ENCODE results near the gene ECEL1. TPM values are rescaled to one million over a fixed set of nuclear protein-coding genes. Genes with fewer than 3 reads are reported as not detected.
"Not testable (repeated sequence)": the region's sequence is repeated elsewhere in the genome, so short reads cannot be mapped to it uniquely, and the experiment has no call there.

The ECEL1 gene
- total and polyA plus RNA-seq, 7 experiments from 2014 or later = not detected

DNA sequence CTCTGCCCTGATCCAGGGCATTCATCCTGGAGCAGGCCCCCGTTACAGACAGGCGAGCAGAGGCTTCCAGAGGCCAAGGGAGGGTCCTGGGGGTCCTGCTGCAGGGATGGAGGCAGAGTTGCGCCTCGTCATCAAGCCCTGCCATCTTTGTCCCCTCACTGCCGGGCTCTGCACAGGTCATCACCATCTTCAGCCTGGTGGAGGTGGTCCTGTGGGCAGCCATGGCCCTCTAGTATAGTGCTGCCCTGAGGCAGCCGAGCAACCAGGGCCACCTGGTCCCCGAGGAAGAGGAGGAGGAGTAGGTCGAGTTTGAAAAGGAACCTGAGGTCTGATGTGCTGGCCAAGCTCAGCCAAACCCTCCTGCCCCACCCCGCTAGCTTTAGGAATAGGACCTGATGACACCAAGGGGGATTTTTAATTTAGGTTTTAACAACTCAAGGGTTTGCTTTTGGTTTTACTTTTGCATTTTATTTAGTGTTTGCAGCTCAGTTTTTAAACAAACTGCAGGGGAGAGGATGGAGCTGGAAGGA lies 40.5 kb downstream of the ECEL1 start:
- no peak overlapping the region for H3K4me3 Mint-ChIP-seq
- Histone ChIP-seq H3K27me3 (ENCODE audit: control insufficient read depth in 2 of 2, insufficient read depth in 2 of 2, low read length in 2 of 2) (no peaks in the 10 kb centered on the region), H3K36me3 (ENCODE audit: control insufficient read depth in 2 of 3, insufficient read depth in 3 of 3, low read length in 3 of 3) (no peaks in the 10 kb centered on the region), H3K4me1 (ENCODE audit: control insufficient read depth in 2 of 2, insufficient read depth in 2 of 2, low read length in 2 of 2) (no peaks in the 10 kb centered on the region), H3K9me3 (ENCODE audit: control insufficient read depth in 2 of 3, low read length in 3 of 3) (no peaks in the 10 kb centered on the region), H3K4me3 (ENCODE audit: low read length) (no peak overlapping the region), H3K27ac (ENCODE audit: low read depth, low read length) (no peak overlapping the region)
- intact Hi-C loops (cut with micrococcal nuclease) = loop anchor here (2.0 to 10.0 kb wide), 2 partner anchors 76 to 78 kb away; partner anchors contain the start of genes CHRND (in 1 of the 2) and PRSS56 (in 1 of the 2)
- CTCF ChIA-PET = interaction anchor here (0.6 kb wide), 1 partner anchor 17 kb away, joined by 7 read pairs; no protein-coding TSS in a partner anchor
- no peak for ATAC-seq
- no peaks in the 10 kb centered on the region for H3K27me3 Mint-ChIP-seq
- POLR2A ChIA-PET = no interaction called here
- no peaks in the 10 kb centered on the region for H3K9me3 Mint-ChIP-seq
- no peak overlapping the region for H3K27ac Mint-ChIP-seq
- no peaks in the 10 kb centered on the region for H3K36me3 Mint-ChIP-seq
- peaks cover 0 to 4% (median 0%) of the 10 kb centered on the region in 7 donors for H3K4me1 Mint-ChIP-seq
- peak in 1 of 9 donors; percentile 16 for DNase-seq

DNA sequence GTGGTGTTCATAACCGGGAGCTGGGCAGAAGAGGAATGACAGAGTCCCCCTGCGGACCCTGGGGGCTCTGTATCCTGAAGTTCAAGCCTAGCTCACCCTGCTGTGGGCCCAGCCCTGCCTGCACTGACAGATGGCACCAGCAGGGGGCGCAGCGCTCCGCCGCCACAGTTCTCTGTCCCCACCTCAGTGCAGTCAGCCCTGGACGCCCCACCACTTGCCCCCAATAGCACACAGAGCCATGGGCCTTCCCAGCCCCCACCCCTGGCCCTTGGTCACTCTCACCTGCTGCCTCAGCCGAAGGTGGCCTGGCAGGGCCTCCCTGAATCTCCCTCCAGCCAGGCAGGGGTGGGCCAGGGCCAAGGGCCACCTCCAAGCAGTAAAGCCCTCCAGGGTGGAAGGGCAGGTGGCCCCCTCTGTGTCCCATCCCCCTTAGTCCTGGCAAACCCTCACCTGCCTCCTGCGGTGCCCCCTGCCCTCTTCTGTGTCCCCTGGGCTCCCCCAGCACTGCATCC lies 41.3 kb downstream of the ECEL1 start:
- H3K4me1 ChIP-seq (ENCODE audit: control insufficient read depth in 2 of 2, insufficient read depth in 2 of 2, low read length in 2 of 2); H3K27me3 ChIP-seq (ENCODE audit: control insufficient read depth in 2 of 2, insufficient read depth in 2 of 2, low read length in 2 of 2); ATAC-seq; CTCF ChIA-PET; H3K36me3 ChIP-seq (ENCODE audit: control insufficient read depth in 2 of 3, insufficient read depth in 3 of 3, low read length in 3 of 3); POLR2A ChIA-PET; H3K4me3 ChIP-seq (ENCODE audit: low read length); H3K36me3 Mint-ChIP-seq; H3K4me3 Mint-ChIP-seq; H3K9me3 Mint-ChIP-seq; H3K27ac ChIP-seq (ENCODE audit: low read depth, low read length); H3K27me3 Mint-ChIP-seq; H3K27ac Mint-ChIP-seq; H3K4me1 Mint-ChIP-seq; H3K9me3 ChIP-seq (ENCODE audit: control insufficient read depth in 2 of 3, low read length in 3 of 3): not testable (repeated sequence)
- DNase-seq = peak in 1 of 9 donors; percentile 22
- intact Hi-C loops (cut with micrococcal nuclease) = loop anchor here (2.0 to 10.0 kb wide), 2 partner anchors 76 to 78 kb away; partner anchors contain the start of genes CHRND (in 1 of the 2) and PRSS56 (in 1 of the 2)

DNA sequence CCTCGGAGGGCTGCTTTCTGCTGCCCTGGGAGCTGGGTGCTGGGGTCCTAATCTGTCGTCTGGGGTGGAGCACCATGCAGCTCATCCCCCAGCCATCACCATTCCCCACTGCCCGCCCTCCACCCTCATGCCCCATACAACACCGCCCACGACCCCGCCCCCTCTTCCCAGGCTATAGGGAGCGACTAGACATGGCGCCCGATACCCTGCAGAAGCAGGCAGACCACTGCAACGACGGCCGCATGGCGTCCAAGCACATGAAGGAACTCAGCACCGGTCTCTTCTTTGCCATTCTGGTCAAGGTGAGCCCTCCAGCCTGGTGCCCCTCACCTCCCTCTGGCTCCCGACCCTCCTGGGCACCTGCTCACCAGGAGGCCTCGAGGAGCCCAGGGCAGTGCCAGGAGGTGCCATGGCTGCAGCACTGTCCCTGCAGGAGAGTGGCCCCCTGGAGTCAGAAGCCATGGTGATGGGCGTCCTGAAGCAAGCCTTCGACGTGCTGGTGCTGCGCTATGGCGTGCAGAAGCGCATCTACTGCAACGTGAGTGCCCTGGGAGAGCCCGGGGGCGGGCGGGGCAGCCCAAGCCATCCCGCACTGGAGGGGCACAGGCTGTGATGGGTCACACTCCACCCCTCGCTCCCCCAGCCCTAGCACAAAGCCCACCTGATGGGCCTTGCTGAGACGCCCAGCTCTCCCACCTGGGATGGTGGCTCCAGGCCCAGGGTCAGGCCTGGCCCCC lies 42.3 kb downstream of the ECEL1 start:
- CTCF ChIA-PET; POLR2A ChIA-PET; H3K9me3 Mint-ChIP-seq; H3K36me3 ChIP-seq (ENCODE audit: control insufficient read depth in 2 of 3, insufficient read depth in 3 of 3, low read length in 3 of 3); H3K27ac ChIP-seq (ENCODE audit: low read depth, low read length); H3K36me3 Mint-ChIP-seq; H3K4me3 ChIP-seq (ENCODE audit: low read length); H3K27me3 Mint-ChIP-seq; H3K4me3 Mint-ChIP-seq; H3K27me3 ChIP-seq (ENCODE audit: control insufficient read depth in 2 of 2, insufficient read depth in 2 of 2, low read length in 2 of 2); ATAC-seq; H3K4me1 ChIP-seq (ENCODE audit: control insufficient read depth in 2 of 2, insufficient read depth in 2 of 2, low read length in 2 of 2); H3K9me3 ChIP-seq (ENCODE audit: control insufficient read depth in 2 of 3, low read length in 3 of 3); H3K27ac Mint-ChIP-seq; H3K4me1 Mint-ChIP-seq: not testable (repeated sequence)
- intact Hi-C loops (cut with micrococcal nuclease) = loop anchor here in 1 of 2 donors (10.0 kb wide), 1 partner anchor 79 kb away; the partner anchor contains the start of genes CHRND and PRSS56
- peak in 1 of 9 donors; percentile 20 for DNase-seq

DNA sequence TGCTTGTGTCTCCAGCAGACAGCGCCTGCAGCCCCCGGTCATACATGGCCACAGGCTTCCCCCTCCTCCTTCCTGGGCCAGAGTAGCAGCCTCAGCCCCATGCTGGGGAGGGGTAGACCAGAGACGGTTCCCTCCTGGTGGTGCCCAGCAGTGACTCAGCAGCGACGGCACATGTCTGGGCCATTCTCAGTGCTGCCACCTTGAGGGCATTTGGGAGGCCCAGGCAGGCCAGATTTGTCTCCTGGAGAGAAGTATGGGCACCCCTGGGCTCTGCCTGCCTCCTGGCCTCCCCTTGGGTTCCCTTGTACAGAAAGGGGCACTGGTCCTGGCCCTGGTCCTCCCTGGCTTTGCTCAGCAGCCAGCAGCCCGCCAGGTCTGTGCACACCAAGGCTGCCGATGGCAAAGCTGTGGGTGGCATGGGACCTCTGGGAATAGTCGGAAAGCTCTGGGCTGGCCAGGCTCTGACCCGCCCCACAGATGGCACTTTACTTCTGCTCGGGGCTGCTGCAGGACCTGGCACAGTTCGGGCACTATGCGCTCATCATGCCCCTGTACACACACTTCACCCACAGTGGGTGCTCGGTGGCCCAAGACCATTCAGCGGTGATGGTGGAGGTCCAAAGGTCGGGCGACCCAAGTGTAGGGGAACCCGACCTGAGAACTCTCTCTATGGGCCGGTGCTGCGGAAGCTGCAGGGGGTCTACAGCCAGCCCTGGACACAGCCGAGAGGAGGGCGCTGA lies 43.1 kb downstream of the ECEL1 start:
- Mint-ChIP-seq H3K36me3 (no peaks in the 10 kb centered on the region), H3K27ac (no peak overlapping the region), H3K27me3 (peaks cover 0 to 3% (median 0%) of the 10 kb centered on the region in 5 donors), H3K4me1 (peaks cover 0 to 12% (median 3%) of the 10 kb centered on the region in 7 donors), H3K4me3 (no peak overlapping the region), H3K9me3 (no peaks in the 10 kb centered on the region)
- H3K27ac ChIP-seq (ENCODE audit: low read depth, low read length) = no peak overlapping the region
- ATAC-seq = peak; percentile 47
- H3K4me1 ChIP-seq (ENCODE audit: control insufficient read depth in 2 of 2, insufficient read depth in 2 of 2, low read length in 2 of 2) = no peaks in the 10 kb centered on the region
- H3K27me3 ChIP-seq (ENCODE audit: control insufficient read depth in 2 of 2, insufficient read depth in 2 of 2, low read length in 2 of 2) = no peaks in the 10 kb centered on the region
- H3K36me3 ChIP-seq (ENCODE audit: control insufficient read depth in 2 of 3, insufficient read depth in 3 of 3, low read length in 3 of 3) = no peaks in the 10 kb centered on the region
- intact Hi-C loops (cut with micrococcal nuclease) = loop anchor here (1.0 to 10.0 kb wide), 5 partner anchors 80 to 538 kb away; partner anchors contain the start of genes CHRND (in 1 of the 2), NPPC (in 1 of the 2) and PRSS56 (in 1 of the 2)
- no peaks in the 10 kb centered on the region for H3K9me3 ChIP-seq (ENCODE audit: control insufficient read depth in 2 of 3, low read length in 3 of 3)
- POLR2A ChIA-PET = no interaction called here
- H3K4me3 ChIP-seq (ENCODE audit: low read length) = no peak overlapping the region
- DNase-seq = peak in 8 of 9 donors; percentile 17 to 68 (median 35)
- CTCF ChIA-PET = no interaction called here

DNA sequence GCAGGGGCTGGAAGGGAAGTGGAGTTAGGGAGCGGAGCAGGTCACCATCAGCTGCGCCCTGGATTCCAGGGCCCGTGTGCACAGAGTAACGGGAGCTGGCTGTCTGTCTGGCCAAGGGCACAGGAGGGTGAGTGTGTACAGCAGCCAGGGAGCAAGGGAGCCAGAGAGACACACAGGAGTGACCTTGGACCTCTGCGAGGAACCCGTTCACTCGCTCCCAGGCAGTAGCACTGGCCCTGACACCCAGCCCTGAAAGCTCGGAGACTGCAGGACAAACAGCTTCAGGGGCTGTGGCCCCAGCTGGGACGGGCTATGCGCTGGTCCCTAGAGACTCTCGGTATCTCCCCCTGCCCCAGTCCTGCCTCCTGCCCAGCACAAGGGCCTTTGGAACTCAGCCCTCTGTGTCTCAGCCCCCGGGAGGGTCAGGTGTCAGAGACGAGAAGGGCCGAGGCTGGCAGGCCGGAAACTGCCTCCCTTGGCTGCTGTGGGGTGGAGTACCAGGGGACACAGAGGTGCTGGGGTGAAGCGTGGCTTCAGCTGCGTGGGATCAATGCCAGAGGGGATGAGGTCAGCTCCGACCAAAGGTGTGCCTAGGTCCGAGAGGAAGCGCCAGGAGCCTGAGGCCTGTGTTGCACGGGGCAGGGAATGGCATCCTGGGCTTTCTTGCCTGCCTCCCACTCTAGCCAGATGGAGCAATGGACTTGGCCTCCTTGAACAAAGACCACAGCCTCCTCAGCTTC lies 43.8 kb downstream of the ECEL1 start:
- ATAC-seq; H3K4me1 ChIP-seq (ENCODE audit: control insufficient read depth in 2 of 2, insufficient read depth in 2 of 2, low read length in 2 of 2); CTCF ChIA-PET; H3K27me3 Mint-ChIP-seq; POLR2A ChIA-PET; H3K27ac Mint-ChIP-seq; H3K9me3 ChIP-seq (ENCODE audit: control insufficient read depth in 2 of 3, low read length in 3 of 3); H3K36me3 Mint-ChIP-seq; H3K4me3 ChIP-seq (ENCODE audit: low read length); H3K27ac ChIP-seq (ENCODE audit: low read depth, low read length); H3K27me3 ChIP-seq (ENCODE audit: control insufficient read depth in 2 of 2, insufficient read depth in 2 of 2, low read length in 2 of 2); H3K36me3 ChIP-seq (ENCODE audit: control insufficient read depth in 2 of 3, insufficient read depth in 3 of 3, low read length in 3 of 3); DNase-seq; H3K9me3 Mint-ChIP-seq; H3K4me3 Mint-ChIP-seq: not testable (repeated sequence)
- peaks cover 0 to 12% (median 3%) of the 10 kb centered on the region in 7 donors for H3K4me1 Mint-ChIP-seq
- intact Hi-C loops (cut with micrococcal nuclease) = loop anchor here (1.0 to 10.0 kb wide), 5 partner anchors 81 to 538 kb away; partner anchors contain the start of genes CHRND (in 1 of the 2), NPPC (in 1 of the 2) and PRSS56 (in 1 of the 2)

DNA sequence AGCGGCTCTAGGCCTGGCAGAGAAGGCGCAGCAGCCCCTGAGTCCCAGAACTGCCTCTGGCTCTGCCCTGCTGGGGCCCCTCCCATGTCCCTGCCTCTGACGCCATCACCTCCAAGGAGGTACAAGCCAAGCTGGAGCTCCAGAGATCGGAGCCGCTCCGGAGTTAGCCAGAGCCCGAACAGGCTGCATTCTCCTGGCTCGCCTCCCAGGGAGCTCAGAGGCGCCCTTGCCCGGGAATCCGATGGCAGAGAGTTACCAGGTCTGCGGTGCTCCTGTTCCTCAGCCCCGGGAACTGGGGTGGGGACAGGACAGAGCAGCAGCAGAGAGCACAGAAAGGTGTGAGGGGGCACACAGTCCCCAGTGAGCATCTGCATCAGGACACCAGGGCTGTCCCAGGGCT lies 44.6 kb downstream of the ECEL1 start:
- H3K36me3 ChIP-seq (ENCODE audit: control insufficient read depth in 2 of 3, insufficient read depth in 3 of 3, low read length in 3 of 3); H3K36me3 Mint-ChIP-seq; H3K4me1 ChIP-seq (ENCODE audit: control insufficient read depth in 2 of 2, insufficient read depth in 2 of 2, low read length in 2 of 2); ATAC-seq; H3K27ac Mint-ChIP-seq; DNase-seq; H3K4me3 ChIP-seq (ENCODE audit: low read length); POLR2A ChIA-PET; H3K27ac ChIP-seq (ENCODE audit: low read depth, low read length); H3K27me3 ChIP-seq (ENCODE audit: control insufficient read depth in 2 of 2, insufficient read depth in 2 of 2, low read length in 2 of 2); H3K9me3 ChIP-seq (ENCODE audit: control insufficient read depth in 2 of 3, low read length in 3 of 3); H3K9me3 Mint-ChIP-seq; CTCF ChIA-PET; H3K27me3 Mint-ChIP-seq; H3K4me3 Mint-ChIP-seq: not testable (repeated sequence)
- intact Hi-C loops (cut with micrococcal nuclease) = loop anchor here (5.0 to 10.0 kb wide), 4 partner anchors 82 to 516 kb away; partner anchors contain the start of genes CHRND (in 1 of the 2), NPPC (in 1 of the 2) and PRSS56 (in 1 of the 2)
- H3K4me1 Mint-ChIP-seq = peaks cover 0 to 12% (median 3%) of the 10 kb centered on the region in 7 donors

Measured in naive thymus-derived CD4-positive, alpha-beta T cell (primary cell).